ENCODE data around the gene RTP5. TPM values are rescaled to one million over a fixed set of nuclear protein-coding genes. Genes with fewer than 3 reads are reported as not detected.

The RTP5 gene
- total RNA-seq, 1 experiment from 2014 or later = not detected

DNA sequence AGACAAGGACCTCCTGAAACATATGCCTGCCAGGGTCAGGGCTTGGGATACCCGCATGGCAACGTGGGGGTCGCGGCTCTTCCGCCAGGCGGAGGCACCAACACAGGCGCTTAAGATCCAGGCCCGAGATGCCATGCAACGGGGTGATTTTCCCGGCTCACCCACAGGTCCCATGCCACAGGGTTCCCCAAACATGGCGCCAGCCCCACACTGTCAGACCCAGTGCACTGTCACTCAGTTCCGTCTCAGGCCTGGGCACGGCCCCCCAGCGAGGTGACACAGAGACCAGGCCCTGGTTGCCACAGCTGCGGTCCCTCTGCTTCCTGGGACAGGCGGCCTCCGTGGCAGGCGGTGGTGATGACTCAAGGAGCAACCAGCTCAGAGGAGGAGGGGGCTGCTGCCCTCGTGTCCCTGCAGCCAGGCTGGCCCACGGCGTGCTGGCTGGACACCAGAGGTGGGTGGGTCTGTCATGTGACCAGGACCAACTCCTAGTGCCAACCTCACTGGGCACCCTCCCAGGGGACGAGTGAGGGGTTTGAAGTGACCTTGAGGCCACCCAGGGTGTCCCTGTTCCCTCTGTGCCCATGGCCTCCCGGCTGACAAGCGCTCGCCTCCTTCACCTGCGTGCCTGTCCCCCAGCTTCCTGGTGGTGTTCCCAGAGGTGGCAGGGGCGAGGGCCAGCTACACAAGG is 15.7 kb upstream of the RTP5 start:
- H2AFZ ChIP-seq (ENCODE audit: low read length) = no peak overlapping the region
- Mint-ChIP-seq H3K27me3 (ENCODE audit: low read depth) (peaks cover under 1% of the 10 kb centered on the region), H3K4me3 (no peak overlapping the region), H3K9me3 (no peaks in the 10 kb centered on the region), H3K4me1 (no peaks in the 10 kb centered on the region), H3K36me3 (ENCODE audit: insufficient read depth in 1 of 3, low read depth in 3 of 3) (no peaks in the 10 kb centered on the region), H3K27ac (no peak overlapping the region)
- H2BK12ac ChIP-seq (ENCODE audit: insufficient read length, low read depth, low read length) = no peak overlapping the region
- no peak overlapping the region for H3K4ac ChIP-seq (ENCODE audit: low read depth, low read length)
- H3K27me3 ChIP-seq (ENCODE audit: insufficient read depth, low read length) = no peaks in the 10 kb centered on the region
- no peaks in the 10 kb centered on the region for H3K9me3 ChIP-seq (ENCODE audit: control insufficient read depth, low read depth, low read length)
- H4K20me1 ChIP-seq (ENCODE audit: control insufficient read depth, insufficient read depth, insufficient read length) = no peaks in the 10 kb centered on the region
- no peak overlapping the region for H3K27ac ChIP-seq (ENCODE audit: insufficient read length, low read depth, low read length)
- no peak overlapping the region for H2BK120ac ChIP-seq (ENCODE audit: low read depth, low read length, poor library complexity, severe bottlenecking)
- H2BK15ac ChIP-seq (ENCODE audit: low read depth, low read length) = no peak overlapping the region
- H3K23ac ChIP-seq (ENCODE audit: insufficient read length, low read depth, low read length) = no peak overlapping the region
- H3K79me2 ChIP-seq (ENCODE audit: insufficient read depth, low read length) = no peaks in the 10 kb centered on the region
- no peaks in the 10 kb centered on the region for H3K79me1 ChIP-seq (ENCODE audit: insufficient read depth, low read depth, low read length, poor library complexity, severe bottlenecking)
- H2BK20ac ChIP-seq (ENCODE audit: low read depth, low read length, poor library complexity, severe bottlenecking) = no peak overlapping the region
- H3K14ac ChIP-seq (ENCODE audit: insufficient read depth, low read length) = no peak overlapping the region
- H4K5ac ChIP-seq (ENCODE audit: insufficient read length, low read depth, low read length) = no peak overlapping the region
- WGBS (ENCODE audit: extremely low coverage, insufficient read length, low lambda C conversion rate) = no CpG with 5 or more reads among the region's 27 CpGs
- H4K8ac ChIP-seq (replicated peaks; ENCODE audit: insufficient read length, low read depth, low read length) = no peak overlapping the region
- H2AK5ac ChIP-seq (ENCODE audit: insufficient read length, low read length) = no peak overlapping the region
- no peak overlapping the region for H4K91ac ChIP-seq (ENCODE audit: insufficient read length, low read depth, low read length)
- no peak for TF ChIP-seq CTCF (conservative IDR thresholded peaks at IDR 0.05)
- no peak overlapping the region for H3T11ph ChIP-seq (ENCODE audit: low read length)
- H3K18ac ChIP-seq (ENCODE audit: insufficient read length, low read depth, low read length) = no peak overlapping the region
- no peak overlapping the region for H3K56ac ChIP-seq (ENCODE audit: insufficient read length, low read depth, low read length)
- H3K4me2 ChIP-seq (ENCODE audit: insufficient read depth, insufficient read length, low read length) = no peak overlapping the region
- H3K9ac ChIP-seq (ENCODE audit: extremely low read depth, insufficient read length, low read length) = no peak overlapping the region
- H3K4me1 ChIP-seq (ENCODE audit: insufficient read depth, low read length) = no peaks in the 10 kb centered on the region
- no peaks in the 10 kb centered on the region for H3K23me2 ChIP-seq (ENCODE audit: insufficient read length, low read depth, low read length, poor library complexity, severe bottlenecking)
- no peak overlapping the region for H2BK5ac ChIP-seq (ENCODE audit: insufficient read length, low read length)
- DNase-seq = no peak

All from H9 (cell line).